HG03439 (cell line): ENCODE measurements around the gene MBTPS2.
"Not testable (repeated sequence)": the region's sequence is repeated elsewhere in the genome, so short reads cannot be mapped to it uniquely, and the experiment has no call there.

Experiments
- ATAC-seq: cut with Tn5 transposase; IDR thresholded peaks from one replicate; pipeline ENCODE4 v1.9.1; 2021; ENCODE audit warnings: mild to moderate bottlenecking, moderate library complexity; ENCODE audit not compliant: unreplicated experiment

MBTPS2 gene

GRCh38 chrX:21855937-21856415 lies 16.6 kb downstream of the MBTPS2 start, which contains the start of gene YY2:
YY2 (plus strand) TSS chrX:21855987; CDS start chrX:21856485, 498 bp downstream.
- ATAC-seq: no peak

- ATAC-seq: no peak
Measured at GRCh38 chrX:21856504-21856903, 17.1 kb downstream of the MBTPS2 start.

GRCh38 chrX:21863241-21863640 lies 23.8 kb downstream of the MBTPS2 start:
- ATAC-seq: no peak

GRCh38 chrX:21865436-21865835 lies 26.0 kb downstream of the MBTPS2 start:
- ATAC-seq: no peak

- no peak for ATAC-seq
Measured at GRCh38 chrX:21870494-21870893, 31.1 kb downstream of the MBTPS2 start.

GRCh38 chrX:21873063-21873775 lies 33.8 kb downstream of the MBTPS2 start:
- no peak for ATAC-seq

GRCh38 chrX:21874182-21874581 lies 34.8 kb downstream of the MBTPS2 start:
- ATAC-seq: not testable (repeated sequence)

GRCh38 chrX:21875013-21875412 lies 35.6 kb downstream of the MBTPS2 start:
- ATAC-seq: no peak

- ATAC-seq: no peak
Measured at GRCh38 chrX:21881881-21882574, 42.6 kb downstream of the MBTPS2 start.

GRCh38 chrX:21883258-21883657 lies 43.8 kb downstream of the MBTPS2 start:
- ATAC-seq: no peak

- ATAC-seq: no peak
Measured at GRCh38 chrX:21885568-21885967, 46.2 kb downstream of the MBTPS2 start.

- ATAC-seq: no peak
Measured at GRCh38 chrX:21905313-21905712, 65.9 kb downstream of the MBTPS2 start.

- no peak for ATAC-seq
Measured at GRCh38 chrX:21905953-21906352, 66.5 kb downstream of the MBTPS2 start.

- ATAC-seq: no peak
Measured at GRCh38 chrX:21907260-21907659, 67.8 kb downstream of the MBTPS2 start.

GRCh38 chrX:21911481-21911880 lies 72.1 kb downstream of the MBTPS2 start:
- no peak for ATAC-seq

- no peak for ATAC-seq
Measured at GRCh38 chrX:21912220-21912619, 72.8 kb downstream of the MBTPS2 start.

- no peak for ATAC-seq
Measured at GRCh38 chrX:21912989-21913388, 73.6 kb downstream of the MBTPS2 start.

GRCh38 chrX:21926116-21926515 lies 86.7 kb downstream of the MBTPS2 start:
- no peak for ATAC-seq

GRCh38 chrX:21926527-21927278 lies 87.3 kb downstream of the MBTPS2 start:
- ATAC-seq: peak; percentile 73

- no peak for ATAC-seq
Measured at GRCh38 chrX:21929209-21929608, 89.8 kb downstream of the MBTPS2 start.

- no peak for ATAC-seq
Measured at GRCh38 chrX:21930986-21931385, 91.6 kb downstream of the MBTPS2 start.
